GM19035 (cell line): ENCODE results near the gene SLC34A3.
"Not testable (repeated sequence)": the region's sequence is repeated elsewhere in the genome, so short reads cannot be mapped to it uniquely, and the experiment has no call there.

Source experiments
- ATAC-seq: cut with Tn5 transposase; IDR thresholded peaks from one replicate; pipeline ENCODE4 v1.9.1; 2021; ENCODE audit not compliant: unreplicated experiment

The SLC34A3 gene

GRCh38 chr9:137255448-137256114 lies 24.9 kb downstream of the SLC34A3 start:
- no peak for ATAC-seq

GRCh38 chr9:137256362-137256761 lies 25.7 kb downstream of the SLC34A3 start:
- no peak for ATAC-seq

GRCh38 chr9:137256856-137257255 lies 26.2 kb downstream of the SLC34A3 start:
- no peak for ATAC-seq

GRCh38 chr9:137262173-137262908 lies 31.6 kb downstream of the SLC34A3 start:
- not testable (repeated sequence) for ATAC-seq

GRCh38 chr9:137262909-137263285 lies 32.2 kb downstream of the SLC34A3 start:
- ATAC-seq = no peak

GRCh38 chr9:137263506-137263905 lies 32.8 kb downstream of the SLC34A3 start:
- no peak for ATAC-seq

GRCh38 chr9:137264067-137264466 lies 33.4 kb downstream of the SLC34A3 start:
- ATAC-seq = no peak

GRCh38 chr9:137265496-137266161 lies 34.9 kb downstream of the SLC34A3 start:
- no peak for ATAC-seq

- no peak for ATAC-seq
Measured at GRCh38 chr9:137266162-137266527, 35.4 kb downstream of the SLC34A3 start.

- no peak for ATAC-seq
Measured at GRCh38 chr9:137266585-137267453, 36.1 kb downstream of the SLC34A3 start.

- ATAC-seq = no peak
Measured at GRCh38 chr9:137267933-137268355, 37.2 kb downstream of the SLC34A3 start.

GRCh38 chr9:137268538-137269201 lies 38.0 kb downstream of the SLC34A3 start:
- no peak for ATAC-seq

- no peak for ATAC-seq
Measured at GRCh38 chr9:137269231-137269772, 38.6 kb downstream of the SLC34A3 start.

- no peak for ATAC-seq
Measured at GRCh38 chr9:137270929-137271695, 40.4 kb downstream of the SLC34A3 start.

GRCh38 chr9:137271696-137272076 lies 41.0 kb downstream of the SLC34A3 start:
- ATAC-seq = no peak

- ATAC-seq = no peak
Measured at GRCh38 chr9:137272241-137273094, 41.8 kb downstream of the SLC34A3 start.

GRCh38 chr9:137273095-137273490 lies 42.4 kb downstream of the SLC34A3 start:
- no peak for ATAC-seq

- no peak for ATAC-seq
Measured at GRCh38 chr9:137273611-137274320, 43.1 kb downstream of the SLC34A3 start.
